NCI-H460 (cell line): Measurements from ENCODE around the gene STX12. TPM values are rescaled to one million over a fixed set of nuclear protein-coding genes. Genes with fewer than 3 reads are reported as not detected.
A peak's percentile ranks its signal among the peaks of the same experiment; 100 is the strongest.

ENCODE experiments used
- DNase-seq: peaks from one replicate; pipeline ENCODE4 v3.0.0-alpha.2; 2016; ENCODE audit warnings: low read depth; ENCODE audit errors: extremely low read depth
- polyA plus RNA-seq: library from polyadenylated mRNA; depleted of rRNA; stranded (reverse); fragments of >200 nt; gene quantifications from 2 replicates; pipeline ENCODE4 v1.2.3, GENCODE V29; 2014; cell fraction: nucleus; rRNA removed
- total RNA-seq: library from RNA; depleted of rRNA; stranded (reverse); fragments of >200 nt; shearing (Covaris generic); gene quantifications from 2 replicates; pipeline ENCODE4 v1.2.3, GENCODE V29; 2014; rRNA removed

The STX12 gene
- 17.6 and 18.5 TPM in 2 replicates for total RNA-seq
- polyA plus RNA-seq, result 7.2 and 14.9 TPM in 2 replicates

- DNase-seq, result peak; percentile 94
Measured at GRCh38 chr1:27772932-27773825, at the start of gene STX12. Gene STX12 (plus strand): TSS chr1:27773219. CDS start chr1:27773308, 89 bp downstream.

DNA sequence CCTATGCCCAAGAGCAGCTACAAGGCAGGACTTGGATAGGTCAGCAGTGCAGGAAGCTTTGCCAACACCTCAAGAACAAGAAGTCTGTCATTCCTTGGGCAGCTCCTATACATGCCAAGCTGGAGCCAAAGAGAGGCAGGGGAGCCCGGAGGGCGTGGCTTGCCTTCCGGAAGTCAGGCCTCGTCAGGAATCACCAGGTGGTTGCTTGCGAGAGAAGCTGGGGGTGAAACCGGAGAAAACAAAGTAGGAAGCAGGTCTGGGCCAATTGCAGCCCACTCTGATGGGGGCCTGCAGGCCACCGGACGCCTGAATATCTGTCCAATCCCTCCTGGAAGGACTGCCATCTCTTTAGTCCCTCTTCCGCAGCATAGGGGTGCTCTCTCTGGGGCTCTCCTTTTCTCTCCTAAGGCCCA lies 48.1 kb upstream of the STX12 start:
- DNase-seq, result no peak

DNA sequence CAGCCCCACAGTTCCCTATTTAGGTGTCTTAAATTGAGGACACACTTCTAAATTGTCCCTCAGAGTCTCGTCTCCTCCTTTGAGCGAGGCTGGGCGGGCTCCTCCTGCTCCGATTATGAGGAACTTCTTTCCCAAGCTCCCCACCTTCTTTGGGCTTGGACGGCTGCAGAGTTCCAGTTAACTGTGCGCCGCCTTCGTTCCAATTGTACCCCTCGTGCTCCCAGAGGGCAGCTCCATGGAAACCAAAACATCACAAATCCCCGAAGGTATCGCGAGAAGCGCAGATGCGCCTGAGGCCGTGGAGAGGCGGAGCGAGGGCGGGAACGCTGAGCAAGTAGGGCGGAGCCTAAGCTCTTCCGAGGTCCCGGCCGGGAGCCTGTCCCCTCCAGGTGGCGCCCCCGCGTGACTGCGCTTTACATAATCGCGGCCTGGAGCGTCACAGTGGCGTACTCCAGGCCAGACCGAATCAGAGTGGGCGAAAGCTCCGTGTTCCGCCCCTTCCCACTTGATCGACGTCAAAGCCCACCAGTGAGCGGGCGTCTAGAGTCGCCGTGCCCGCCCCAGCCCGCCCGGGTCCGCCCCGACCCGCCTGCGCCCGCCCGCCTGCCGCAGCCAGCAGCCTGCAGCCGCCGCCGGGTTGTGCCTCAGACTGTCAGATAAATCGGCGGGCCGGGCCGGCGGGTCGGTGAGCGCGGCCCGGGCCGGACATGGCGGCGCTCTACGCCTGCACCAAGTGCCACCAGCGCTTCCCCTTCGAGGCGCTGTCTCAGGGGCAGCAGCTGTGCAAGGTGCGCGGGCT lies 47.4 kb upstream of the STX12 start, which contains the start of gene FAM76A:
TSS of gene FAM76A (plus strand) at position 588 of the 799 bp plus-strand sequence. CDS start at position 708, 120 bp downstream.
- DNase-seq, result peak; percentile 97

DNA sequence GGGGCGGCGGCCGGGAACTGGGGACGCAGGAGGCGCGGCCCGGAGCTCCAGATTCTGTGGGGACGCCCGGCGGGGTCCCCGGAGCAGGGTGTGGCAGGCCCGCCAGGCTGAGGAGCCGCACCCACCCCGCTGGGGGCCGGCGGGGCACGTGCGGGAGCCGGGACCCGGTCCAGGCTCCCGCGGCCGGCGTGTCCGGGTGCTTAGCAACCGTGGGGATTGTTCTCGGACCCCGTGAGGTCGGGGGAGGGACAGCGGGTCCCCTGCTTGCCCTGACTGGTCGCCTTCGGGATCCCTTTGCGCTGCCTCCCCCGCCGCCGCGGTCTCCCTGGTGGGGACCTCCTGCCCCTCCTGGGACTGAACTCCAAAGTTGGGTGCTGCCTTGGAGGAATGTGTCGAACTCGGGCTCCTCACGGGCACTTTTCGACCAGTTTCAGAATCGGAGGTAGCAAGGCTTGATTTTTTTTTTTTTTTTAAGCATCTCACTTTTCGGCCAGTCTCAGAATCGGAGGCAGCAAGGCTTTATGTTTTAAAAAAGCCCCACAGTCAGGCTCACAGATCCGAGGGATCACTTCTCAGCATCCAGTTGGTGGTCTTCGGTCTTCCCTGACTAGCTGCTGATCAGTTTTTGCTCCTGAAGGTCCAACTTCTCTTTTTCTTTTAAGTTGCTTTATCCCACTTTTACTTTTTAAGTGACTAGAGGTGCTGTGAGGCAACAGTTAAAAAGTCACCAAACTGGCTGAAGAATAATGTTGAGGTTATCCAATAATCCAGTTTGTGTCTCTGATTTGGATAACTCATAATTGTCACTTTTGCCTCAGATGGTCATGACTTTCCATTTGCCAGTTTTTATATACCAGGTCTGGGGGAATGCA lies 46.6 kb upstream of the STX12 start:
- peak; percentile 14 for DNase-seq

DNA sequence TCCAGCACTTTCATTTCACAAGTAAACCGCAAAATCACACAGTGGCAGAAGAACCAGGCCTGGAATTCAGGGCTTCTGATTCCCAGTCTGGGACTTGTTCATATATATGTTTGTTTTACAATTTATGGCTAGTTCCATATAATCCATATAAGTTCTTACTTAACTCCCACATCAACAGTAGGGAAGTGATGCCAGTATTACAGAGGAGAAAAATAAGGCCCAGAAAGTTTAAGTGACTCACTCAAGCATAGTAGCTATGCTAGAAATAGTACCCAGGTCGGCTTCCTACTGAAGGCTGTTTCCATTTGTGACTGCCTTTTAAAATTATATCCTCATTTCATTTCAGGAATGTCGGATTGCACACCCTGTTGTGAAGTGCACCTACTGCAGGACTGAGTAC lies 45.9 kb upstream of the STX12 start:
- DNase-seq, result no peak

DNA sequence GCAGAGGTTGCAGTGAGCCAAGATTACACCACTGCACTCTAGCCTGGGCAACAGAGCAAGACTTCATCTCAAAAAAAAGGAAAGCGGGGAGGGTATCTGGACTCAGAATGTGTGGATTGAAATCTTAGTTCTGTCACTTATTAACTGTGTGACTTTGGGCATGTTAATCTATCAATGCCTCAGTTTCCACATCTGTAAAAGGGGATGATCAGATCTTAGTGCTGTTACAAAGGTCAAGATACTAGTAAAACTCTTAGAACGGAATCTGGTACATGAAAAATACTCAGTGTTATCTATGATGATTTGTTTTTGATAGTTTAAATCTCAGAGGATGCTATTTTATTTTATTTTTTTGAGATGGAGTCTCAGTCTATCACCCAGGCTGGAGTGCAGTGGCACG lies 36.8 kb upstream of the STX12 start:
- DNase-seq, result no peak

- DNase-seq, result no peak
Measured at GRCh38 chr1:27741121-27741520, 31.9 kb upstream of the STX12 start.

DNA sequence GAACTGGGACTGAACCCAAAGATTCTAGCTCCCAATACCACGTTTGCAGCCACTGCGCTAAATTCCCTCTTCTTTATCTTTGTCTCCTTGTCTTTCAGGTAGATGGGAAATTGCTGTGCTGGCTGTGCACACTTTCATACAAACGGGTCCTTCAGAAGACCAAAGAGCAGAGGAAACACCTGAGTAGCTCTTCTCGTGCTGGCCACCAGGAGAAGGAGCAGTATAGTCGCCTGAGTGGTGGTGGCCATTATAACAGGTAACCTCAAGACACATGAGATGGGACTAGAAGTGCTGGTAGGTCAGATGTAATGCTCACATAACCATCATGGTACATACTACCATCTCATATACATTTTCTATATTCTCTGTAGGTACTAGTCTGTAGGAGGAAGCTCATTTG lies 28.5 kb upstream of the STX12 start:
- no peak for DNase-seq

- no peak for DNase-seq
Measured at GRCh38 chr1:27745466-27745865, 27.6 kb upstream of the STX12 start.

DNA sequence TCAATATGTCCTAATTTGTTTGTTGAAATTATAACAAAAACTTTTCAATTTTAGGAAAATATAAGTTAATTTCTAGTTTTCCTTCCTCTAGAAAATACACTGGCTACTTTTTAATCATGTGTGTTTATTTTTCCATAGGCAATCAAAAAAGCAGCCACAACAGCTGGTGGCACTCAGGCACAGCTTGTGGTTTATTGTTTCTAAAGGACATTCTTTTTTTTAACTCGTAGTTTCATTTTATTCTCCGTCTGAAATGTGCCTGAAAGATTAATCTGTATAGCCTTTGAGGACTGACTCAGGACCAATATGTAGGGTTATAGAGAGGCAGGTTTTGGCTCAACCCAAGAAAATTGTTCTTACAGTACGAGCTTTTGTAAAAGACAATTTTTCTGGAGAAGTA lies 20.7 kb upstream of the STX12 start:
- no peak for DNase-seq

DNA sequence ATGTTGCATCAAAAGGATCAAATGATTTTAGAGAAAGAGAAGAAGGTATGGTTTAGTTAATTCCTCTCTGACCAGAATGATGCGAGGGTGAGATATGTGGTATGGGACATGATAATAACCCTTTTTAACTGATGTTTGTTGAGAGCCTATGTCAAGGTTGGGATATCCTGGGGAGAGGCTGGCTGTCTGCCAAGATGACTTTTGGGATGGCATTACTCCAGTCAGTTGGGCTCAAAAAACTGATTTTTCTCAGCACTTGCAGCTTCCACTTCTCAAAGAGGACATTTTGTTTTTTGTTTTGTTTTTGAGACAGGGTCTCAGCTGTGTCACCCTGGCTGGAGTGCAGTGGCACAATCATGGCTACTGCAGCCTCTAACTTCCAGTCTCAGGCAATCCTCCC lies 17.7 kb upstream of the STX12 start:
- no peak for DNase-seq

DNA sequence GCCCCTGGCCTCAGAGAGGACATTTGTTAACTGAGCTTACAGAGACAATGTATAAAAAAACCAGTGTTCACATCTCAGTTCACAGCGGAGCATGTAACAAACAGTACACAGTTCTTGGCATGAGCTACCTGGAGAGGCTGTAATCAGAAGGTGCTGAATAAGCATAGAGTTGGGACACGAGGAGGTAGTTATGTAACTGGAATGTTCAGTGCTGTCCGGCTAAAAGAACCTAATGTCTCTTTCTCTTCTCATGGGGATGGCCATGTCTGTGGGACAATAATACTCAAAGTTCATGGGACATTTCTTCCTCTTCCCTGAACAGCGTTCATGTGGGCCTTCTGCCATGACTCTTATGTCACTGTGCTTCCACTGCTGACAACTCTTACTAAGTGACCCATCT lies 17.2 kb upstream of the STX12 start:
- no peak for DNase-seq

- DNase-seq, result no peak
Measured at GRCh38 chr1:27759236-27759635, 13.8 kb upstream of the STX12 start.

DNA sequence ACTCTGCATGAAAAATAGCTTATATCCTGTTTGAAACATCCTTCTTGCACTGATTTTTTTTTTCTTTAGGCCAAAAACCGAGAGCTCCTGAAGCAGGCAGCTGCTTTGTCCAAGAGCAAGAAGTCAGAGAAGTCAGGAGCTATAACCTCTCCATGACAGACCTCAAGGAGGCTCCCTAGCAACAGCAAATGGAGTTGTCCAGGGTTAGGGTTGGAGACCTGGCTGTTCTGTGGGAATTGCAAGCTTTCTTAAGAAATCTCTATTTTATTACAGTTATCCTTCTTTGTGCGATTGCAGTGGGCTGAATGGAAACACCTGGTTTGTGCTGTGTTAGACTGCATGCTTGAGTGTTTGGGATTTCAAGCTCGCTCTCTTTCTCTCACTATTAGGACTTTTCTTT lies 12.6 kb upstream of the STX12 start:
- DNase-seq, result no peak

DNA sequence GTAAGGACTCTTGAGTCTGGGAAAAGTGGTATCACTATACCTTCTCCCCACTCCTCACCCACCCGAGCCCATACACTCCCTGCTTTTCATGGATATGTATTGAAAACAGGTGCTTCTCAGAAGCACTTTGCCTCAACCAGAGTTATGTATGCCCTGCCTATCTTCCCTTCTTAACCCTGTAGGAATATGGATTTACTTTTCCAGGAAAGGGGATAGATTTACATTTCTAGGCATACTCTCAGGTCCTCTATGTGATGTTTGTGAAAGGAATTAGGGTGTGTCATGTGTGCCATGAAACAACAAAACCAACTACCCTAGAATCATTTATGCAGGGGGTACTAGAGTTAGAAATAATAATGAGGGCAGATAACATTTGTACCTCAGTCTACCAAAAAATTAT lies 11.0 kb upstream of the STX12 start:
- DNase-seq, result no peak

DNA sequence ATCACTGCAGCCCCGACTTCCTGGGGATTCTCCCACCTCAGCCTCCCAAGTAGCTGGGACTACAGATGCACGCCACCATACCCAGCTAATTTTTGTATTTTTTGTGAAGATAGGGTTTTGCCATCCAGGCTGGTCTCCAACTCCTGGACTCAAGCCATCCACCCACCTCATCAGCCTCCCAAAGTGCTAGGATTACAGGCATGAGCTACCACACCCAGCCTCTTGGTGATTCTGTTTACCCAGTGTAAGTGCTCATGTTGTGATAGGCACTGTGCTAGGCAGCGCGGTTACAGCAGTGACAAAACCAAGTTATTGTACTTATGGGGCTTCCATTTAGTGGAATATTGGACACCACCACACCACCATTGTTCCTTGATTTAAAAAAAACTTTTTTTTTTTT lies 9.7 kb upstream of the STX12 start:
- DNase-seq, result no peak

DNA sequence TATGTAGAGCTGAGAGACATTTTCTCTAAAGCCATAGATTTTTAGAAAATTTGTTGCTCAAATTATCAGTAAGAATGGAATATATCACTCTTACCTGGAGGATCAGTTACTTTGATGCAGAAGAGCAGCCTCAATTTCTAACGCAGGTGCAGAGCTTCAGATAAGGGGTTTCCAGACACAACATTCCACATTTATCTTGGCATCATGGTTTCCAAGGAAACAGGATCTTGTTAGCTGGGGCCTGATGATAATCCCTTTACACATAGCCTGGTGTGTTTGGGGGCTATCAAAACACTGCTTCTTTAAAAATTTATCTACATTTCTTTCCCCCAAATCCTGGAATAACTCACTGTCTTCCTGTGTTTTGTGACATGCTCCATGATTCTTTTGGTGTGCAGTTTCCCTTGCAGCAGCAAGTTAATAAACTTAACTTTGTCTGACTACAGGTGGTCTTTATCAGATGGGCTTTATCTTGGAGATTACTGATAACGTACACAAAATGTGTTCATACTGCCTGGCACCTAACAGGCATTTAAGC lies 2.7 kb upstream of the STX12 start:
- DNase-seq, result no peak

DNA sequence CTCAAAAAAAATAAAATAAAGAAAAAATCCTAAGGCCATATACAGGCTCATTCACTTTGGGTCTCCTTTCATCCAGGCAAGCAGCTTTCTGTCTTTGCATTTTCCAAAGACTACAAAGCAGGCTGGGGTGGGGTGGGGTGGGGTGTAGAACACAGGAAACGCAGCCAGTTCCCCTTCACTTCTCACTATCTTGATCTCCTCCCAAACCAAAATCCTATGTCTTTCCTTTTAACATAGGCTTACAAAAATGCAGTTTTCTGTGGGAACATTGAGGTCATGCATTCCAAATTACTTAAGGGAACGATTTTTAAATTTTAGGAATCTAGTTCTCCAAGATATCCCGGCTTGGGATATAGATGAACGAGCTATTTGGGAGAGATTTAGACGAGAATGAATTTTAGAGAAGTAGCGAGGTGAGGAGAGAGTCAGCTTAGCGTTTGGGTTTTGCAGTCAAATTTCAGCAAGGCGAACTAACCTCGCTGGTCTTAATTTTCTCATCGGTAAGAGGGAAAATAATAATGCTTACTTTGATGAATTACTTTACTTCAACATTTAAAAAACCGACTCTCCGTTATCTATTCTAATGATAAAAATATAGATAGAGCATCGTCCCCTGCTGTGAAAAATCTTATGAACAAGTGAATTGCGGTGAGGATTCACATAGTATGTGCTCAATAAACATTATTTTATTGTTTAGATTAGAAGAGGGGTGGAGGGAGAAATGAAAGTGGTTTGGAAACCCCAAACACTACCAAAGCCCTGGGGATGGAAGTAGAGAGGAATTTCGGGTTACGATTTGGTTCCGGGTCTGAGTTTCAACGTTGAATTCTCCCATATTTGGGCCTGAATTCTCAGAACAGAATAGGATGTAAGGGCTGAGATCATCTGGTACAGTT lies 735 bp upstream of the STX12 start:
- DNase-seq, result no peak

GRCh38 chr1:27773826-27774445 lies 917 bp downstream of the STX12 start:
- no peak for DNase-seq
